Pancreas (tissue), 10 donors: ENCODE data around the gene EPB41. TPM values are rescaled to one million over a fixed set of nuclear protein-coding genes. Genes with fewer than 3 reads are reported as not detected.

Experiments used
- ATAC-seq, 4 donors: fragments of 200-7000 bp; cut with Tn5 transposase; one replicate each; pipeline versions ENCODE4 v1.8.0 to v1.9.1; 2020; ENCODE audit warnings: mild to moderate bottlenecking in 4 of 4, moderate library complexity in 4 of 4
- DNase-seq, 6 donors: peaks; one replicate each; pipeline ENCODE4 v3.0.0-alpha.2; 2020
- FAIRE-seq: peaks from 2 replicates; lab custom pipeline; 2012; peaks lifted over from hg19 to GRCh38; lab: Jason Lieb, UNC
- H3K27ac ChIP-seq, 4 donors: fragments of 200-600 bp; sonication (generic); 1 replicate in 3 of 4; 2 replicates in 1 of 4; pipeline versions ENCODE4 v1.5.0 to v1.8.0; 2020
- H3K27me3 ChIP-seq, 4 donors: fragments of 200-600 bp; one replicate each; pipeline ENCODE4 v1.8.0; 2021
- H3K36me3 ChIP-seq, 3 donors: fragments of 200-600 bp; sonication (generic) in 1 of 3; one replicate each; pipeline versions ENCODE4 v1.5.0 to v1.8.0; 2020 to 2021
- H3K4me1 ChIP-seq, 3 donors: fragments of 200-600 bp; one replicate each; pipeline ENCODE4 v1.8.0; 2021
- H3K4me3 ChIP-seq, 4 donors: fragments of 200-600 bp; sonication (generic) in 2 of 4; one replicate each; pipeline versions ENCODE4 v1.5.0 to v1.8.0; 2020 to 2021
- H3K9me3 ChIP-seq, 4 donors: fragments of 200-600 bp; one replicate each; pipeline ENCODE4 v1.8.0; 2021
- CTCF ChIP-seq, 4 donors: fragments of 200-600 bp; sonication (generic) in 3 of 4; IDR thresholded peaks; one replicate each; pipeline versions ENCODE4 v1.5.0 to v1.8.0; 2021; ENCODE audit warnings: antibody characterized with exemption in 4 of 4
- WGBS, 2 donors: extraction: QIAGEN DNeasy Blood & Tissue Kit; methylation state at CpG; one replicate each; pipeline ENCODE4 v1.1.7; 2013; 5-methylcytosine and 5-hydroxymethylcytosine counted together
- intact Hi-C, 3 donors: fragments of 100-400 bp; cut with DNase I; formaldehyde crosslinking; loops; one replicate each; pipeline versions ENCODE4 v1.11.1 to v1.14.2; 2022
- polyA plus RNA-seq, 2 donors: library from polyadenylated mRNA; stranded (reverse); fragments of 200-250 nt; gene quantifications; one replicate each; pipeline ENCODE4 v1.2.3, GENCODE V29; 2013
- total RNA-seq, 6 donors: library from RNA; stranded (reverse); fragmentation: NEBNext Ultra II Directional in 4 of 6; extraction: Animal tissue kit (Norgen Biotek cat#: 25700) in 4 of 6; gene quantifications; one replicate each; pipeline versions ENCODE4 v1.2.1 to v1.2.4, GENCODE V29; 2021 to 2023
- donor health status: healthy with polysubstance abuse.
- donor health status: DM: no; HTN: no; CAD: no; lungs with moderate emphysema.
- donor health status: DM: no; HTN: no; CAD: no.
- donor health status: control.
- donor health status: control.
- donor health status: Bipolar disorder and iron deficiency.
- donor health status: DM: yes; HTN: yes; CAD: no.
- donor health status: DM: no; HTN: no; CAD: no.
- donor health status: DM: no; HTN: no; CAD: no.
- donor health status: DM: yes; HTN: yes; CAD: no.

The EPB41 gene
- total and polyA plus RNA-seq, 8 donors: 9.1 to 39.8 (median 23.2) TPM

GRCh38 chr1:28886731-28887418 is 27.5 kb upstream of the EPB41 start:
- Histone ChIP-seq H3K36me3 (no peaks in the 10 kb centered on the region), H3K4me3 (peak overlapping the region; percentile 62 to 98 (median 86)), H3K27ac (peak overlapping the region; percentile 47 to 81 (median 70)), H3K9me3 (no peaks in the 10 kb centered on the region), H3K4me1 (peaks cover 3 to 12% (median 5%) of the 10 kb centered on the region in 3 donors), H3K27me3 (no peaks in the 10 kb centered on the region)
- intact Hi-C loops: loop anchor here in 1 of 3 donors (10.0 kb wide), 2 partner anchors 148 to 308 kb away; no protein-coding TSS in a partner anchor
- WGBS, 2 donors: 0 to 1% methylated on average over 35 to 43 of the region's 43 CpGs
- peak; percentile 86 to 96 (median 92) for DNase-seq
- TF ChIP-seq CTCF (IDR thresholded peaks at IDR 0.05): no peak
- ATAC-seq: peak; percentile 81 to 89 (median 86)
- FAIRE-seq: no peak

GRCh38 chr1:28887419-28887834 is 26.9 kb upstream of the EPB41 start:
- intact Hi-C loops: loop anchor here in 1 of 3 donors (10.0 kb wide), 2 partner anchors 147 to 307 kb away; no protein-coding TSS in a partner anchor
- no peak for FAIRE-seq
- WGBS, 2 donors: 0% methylated on average over 19 to 41 of the region's 41 CpGs
- peak overlapping the region; percentile 47 to 81 (median 70) for H3K27ac ChIP-seq
- H3K9me3 ChIP-seq: no peaks in the 10 kb centered on the region
- peak; percentile 31 to 43 (median 35) for ATAC-seq
- DNase-seq: peak; percentile 30 to 85 (median 53)
- peaks cover 3 to 12% (median 5%) of the 10 kb centered on the region in 3 donors for H3K4me1 ChIP-seq
- H3K36me3 ChIP-seq: no peaks in the 10 kb centered on the region
- TF ChIP-seq CTCF (IDR thresholded peaks at IDR 0.05): no peak
- no peaks in the 10 kb centered on the region for H3K27me3 ChIP-seq
- H3K4me3 ChIP-seq: peak overlapping the region; percentile 62 to 98 (median 86)

GRCh38 chr1:28887835-28888682 is 26.3 kb upstream of the EPB41 start:
- no peaks in the 10 kb centered on the region for H3K36me3 ChIP-seq
- no peaks in the 10 kb centered on the region for H3K9me3 ChIP-seq
- TF ChIP-seq CTCF (IDR thresholded peaks at IDR 0.05): no peak
- DNase-seq (peak; percentile 46 to 74 (median 54)), ATAC-seq (peak in 3 of 4 donors; percentile 6 to 37 (median 8)), FAIRE-seq (no peak)
- no peaks in the 10 kb centered on the region for H3K27me3 ChIP-seq
- peaks cover 3 to 12% (median 5%) of the 10 kb centered on the region in 3 donors for H3K4me1 ChIP-seq
- intact Hi-C loops: loop anchor here in 1 of 3 donors (10.0 kb wide), 2 partner anchors 147 to 307 kb away; no protein-coding TSS in a partner anchor
- H3K27ac ChIP-seq: peak overlapping the region in 2 of 4 donors; percentile 73 to 81
- 25 to 27% methylated on average over 23 to 24 of the region's 24 CpGs for WGBS, 2 donors
- peak overlapping the region; percentile 62 to 98 (median 86) for H3K4me3 ChIP-seq

GRCh38 chr1:28888915-28889314 is 25.5 kb upstream of the EPB41 start:
- H3K27ac ChIP-seq: no peak overlapping the region
- DNase-seq (peak in 1 of 6 donors; percentile 7), FAIRE-seq (no peak), ATAC-seq (no peak)
- H3K36me3 ChIP-seq: no peaks in the 10 kb centered on the region
- WGBS, 2 donors: 93 to 98% methylated on average over 7 of the region's 7 CpGs
- TF ChIP-seq CTCF (IDR thresholded peaks at IDR 0.05): no peak
- H3K4me3 ChIP-seq: no peak overlapping the region
- H3K9me3 ChIP-seq: no peaks in the 10 kb centered on the region
- intact Hi-C loops: loop anchor here in 1 of 3 donors (10.0 kb wide), 2 partner anchors 146 to 306 kb away; no protein-coding TSS in a partner anchor
- H3K27me3 ChIP-seq: no peaks in the 10 kb centered on the region
- H3K4me1 ChIP-seq: peaks cover 3 to 12% (median 5%) of the 10 kb centered on the region in 3 donors
